Hematopoietic multipotent progenitor cell treated with erythropoietin and hydrocortisone succinate and interleukin-3 and kit ligand, for 6 days (in vitro differentiated cells): ENCODE results near the gene HSD17B7.

ENCODE experiments used
- DNase-seq: peaks from one replicate; pipeline ENCODE4 v3.0.0-alpha.2; 2015

HSD17B7 gene

DNA sequence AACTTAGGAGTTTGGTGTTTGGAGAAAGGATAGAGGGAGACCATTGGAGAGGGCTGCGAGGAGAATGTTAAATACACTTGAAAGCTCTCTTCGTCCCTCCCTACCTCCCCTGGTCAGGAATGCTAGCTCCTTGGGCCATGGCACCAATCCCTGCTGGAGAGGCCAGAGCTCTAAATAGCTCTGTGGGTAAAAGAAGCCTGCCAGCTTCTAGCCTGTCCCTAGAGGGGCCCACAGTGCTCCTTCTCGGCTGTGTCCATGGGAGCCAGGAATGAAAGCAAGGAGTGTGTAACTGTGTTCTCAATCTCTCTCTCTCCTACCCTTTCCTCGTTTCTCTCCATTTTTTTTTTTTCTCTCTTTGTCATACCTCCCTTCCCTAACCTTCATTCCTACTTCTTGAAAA is 70.6 kb downstream of the HSD17B7 start, which contains the start of gene CCDC190:
TSS of gene CCDC190 (minus strand) at position 75 of the 400 bp plus-strand sequence. CDS start 1,529 bp downstream, outside the sequence.
- no peak for DNase-seq

DNA sequence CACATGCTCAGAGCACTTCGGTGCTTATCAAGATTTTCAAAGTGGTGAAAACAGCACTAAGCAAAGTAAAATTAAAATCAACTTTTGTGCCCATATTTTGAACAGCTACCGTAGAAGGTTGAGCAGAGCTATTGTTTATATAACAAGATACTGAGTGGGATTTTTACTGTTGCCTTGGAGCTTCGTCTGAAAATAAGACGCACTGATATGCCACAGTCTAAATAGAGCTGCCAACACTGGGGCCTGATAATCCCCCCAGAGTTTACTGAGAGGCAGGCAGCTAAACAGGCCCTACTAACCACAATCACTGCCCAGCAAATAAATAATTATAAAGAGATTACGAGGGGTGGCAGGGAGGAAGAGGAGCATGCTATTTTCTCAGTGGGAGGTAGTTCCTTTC is 71.1 kb downstream of the HSD17B7 start:
- DNase-seq, result no peak
